ENCODE data around the gene PNMT.

DNA sequence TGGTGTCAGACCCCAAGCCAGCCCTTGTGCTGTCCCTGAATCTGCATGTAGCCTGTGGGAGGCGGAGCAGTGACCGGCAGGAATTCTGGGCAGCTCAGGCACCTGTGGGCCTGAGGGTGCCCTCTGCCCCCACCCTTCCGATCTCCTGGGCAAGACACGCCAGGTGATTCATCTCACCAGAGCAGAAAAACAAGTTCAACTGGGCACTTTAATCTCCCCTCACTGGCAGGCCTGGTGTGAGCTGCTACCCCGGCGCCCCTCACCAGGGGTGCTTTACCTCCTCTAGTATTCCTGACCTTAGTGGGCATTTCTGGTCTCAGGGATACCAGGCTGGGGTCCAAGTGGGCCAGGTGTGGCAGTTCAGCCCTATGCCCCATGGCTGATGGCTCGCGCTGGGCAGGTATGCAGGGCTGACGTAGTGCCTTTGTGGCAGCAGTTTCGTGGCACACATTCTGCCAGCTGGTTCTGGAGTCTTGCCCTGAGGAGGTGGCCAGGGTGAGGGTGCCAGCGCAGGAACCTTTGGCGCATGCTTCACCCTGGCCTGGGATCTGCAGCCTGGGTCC is 37.6 kb downstream of the PNMT start:
- TF ChIP-seq CTCF (conservative IDR thresholded peaks at IDR 0.05 in 1 of 2, IDR thresholded peaks at IDR 0.05 in 1 of 2; ENCODE audit: low read depth in 1 of 2, low read length in 2 of 2) = no peak
- TF ChIP-seq EZH2 (IDR thresholded peaks at IDR 0.05; ENCODE audit: low read length, missing control alignments) = no peak
